Measurements from ENCODE around the gene OOSP3. TPM values are rescaled to one million over a fixed set of nuclear protein-coding genes. Genes with fewer than 3 reads are reported as not detected.

OOSP3 gene
- total RNA-seq, 4 donors from 2014 or later = not detected

DNA sequence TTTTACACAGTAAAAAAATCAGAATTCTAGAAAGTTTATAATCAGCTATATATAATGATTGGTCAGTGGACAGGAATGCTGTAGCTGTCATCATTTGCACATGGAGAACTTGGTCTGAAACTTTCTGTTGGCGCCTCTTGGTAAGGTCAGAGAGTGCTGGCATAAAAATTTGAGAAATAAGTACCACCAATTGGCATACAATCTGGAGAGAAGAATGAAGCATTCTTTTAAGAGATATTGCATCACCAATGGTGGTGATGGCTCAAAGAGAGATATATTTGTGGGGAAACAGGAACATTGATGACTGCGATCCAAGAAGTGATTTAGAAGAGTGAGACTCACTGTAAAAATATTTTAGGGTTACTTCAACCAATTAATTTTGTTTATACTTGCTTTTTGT, 39.9 kb downstream of the OOSP3 start:
- Histone ChIP-seq H3K27ac (no peak overlapping the region), H3K4me3 (no peak overlapping the region), H3K4me1 (no peaks in the 10 kb centered on the region), H3K9me3 (peaks cover 0 to 8% (median 0%) of the 10 kb centered on the region in 3 donors), H3K27me3 (no peaks in the 10 kb centered on the region), H3K36me3 (no peaks in the 10 kb centered on the region)
- in situ Hi-C loops (cut with MboI; ENCODE audit: low sequenced_read_pairs in 4 of 4) = no loop called here
- intact Hi-C loops (cut with DNase I; ENCODE audit: low total_unique reads) = no loop called here
- DNase-seq (no peak), ATAC-seq (no peak)
- TF ChIP-seq, protein P1, sequence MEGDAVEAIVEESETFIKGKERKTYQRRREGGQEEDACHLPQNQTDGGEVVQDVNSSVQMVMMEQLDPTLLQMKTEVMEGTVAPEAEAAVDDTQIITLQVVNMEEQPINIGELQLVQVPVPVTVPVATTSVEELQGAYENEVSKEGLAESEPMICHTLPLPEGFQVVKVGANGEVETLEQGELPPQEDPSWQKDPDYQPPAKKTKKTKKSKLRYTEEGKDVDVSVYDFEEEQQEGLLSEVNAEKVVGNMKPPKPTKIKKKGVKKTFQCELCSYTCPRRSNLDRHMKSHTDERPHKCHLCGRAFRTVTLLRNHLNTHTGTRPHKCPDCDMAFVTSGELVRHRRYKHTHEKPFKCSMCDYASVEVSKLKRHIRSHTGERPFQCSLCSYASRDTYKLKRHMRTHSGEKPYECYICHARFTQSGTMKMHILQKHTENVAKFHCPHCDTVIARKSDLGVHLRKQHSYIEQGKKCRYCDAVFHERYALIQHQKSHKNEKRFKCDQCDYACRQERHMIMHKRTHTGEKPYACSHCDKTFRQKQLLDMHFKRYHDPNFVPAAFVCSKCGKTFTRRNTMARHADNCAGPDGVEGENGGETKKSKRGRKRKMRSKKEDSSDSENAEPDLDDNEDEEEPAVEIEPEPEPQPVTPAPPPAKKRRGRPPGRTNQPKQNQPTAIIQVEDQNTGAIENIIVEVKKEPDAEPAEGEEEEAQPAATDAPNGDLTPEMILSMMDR (IDR thresholded peaks at IDR 0.05 in 4 of 5, conservative IDR thresholded peaks at IDR 0.05 in 1 of 5) = no peak
- TF ChIP-seq POLR2A (IDR thresholded peaks at IDR 0.05) = no peak

DNA sequence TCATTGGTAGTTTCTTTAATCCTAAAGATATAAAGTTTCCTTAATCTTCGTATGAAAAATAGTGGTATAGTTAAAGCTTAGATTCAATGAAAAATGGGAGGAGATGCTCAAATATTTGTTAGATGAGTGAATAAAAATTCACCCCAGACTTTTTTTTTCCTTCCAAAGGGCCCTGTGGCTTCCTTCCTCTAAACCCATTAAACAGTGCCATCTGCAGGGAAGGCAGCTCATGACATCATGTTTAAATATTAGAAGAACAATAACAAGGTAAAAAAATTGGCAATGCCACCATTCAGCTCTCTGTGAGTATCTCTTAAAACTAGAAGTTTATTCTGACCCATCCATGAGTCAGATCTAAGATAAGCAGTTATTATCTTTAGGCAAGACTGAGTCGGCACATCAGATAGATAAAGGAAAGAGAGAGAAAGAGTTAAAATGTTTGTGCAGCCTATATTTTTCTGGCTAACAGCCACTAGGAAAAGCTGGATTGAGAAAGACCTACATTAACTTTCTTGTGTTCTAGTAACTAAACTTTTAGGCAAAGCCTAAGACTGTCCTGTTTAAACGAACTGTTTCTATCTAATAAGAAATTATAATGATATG, 40.5 kb downstream of the OOSP3 start:
- DNase-seq = no peak
- Histone ChIP-seq H3K27me3 (no peaks in the 10 kb centered on the region), H3K27ac (no peak overlapping the region), H3K4me3 (no peak overlapping the region), H3K36me3 (no peaks in the 10 kb centered on the region), H3K9me3 (peaks cover 0 to 14% (median 3%) of the 10 kb centered on the region in 3 donors), H3K4me1 (no peaks in the 10 kb centered on the region)
- intact Hi-C loops (cut with DNase I; ENCODE audit: low total_unique reads) = no loop called here
- TF ChIP-seq, protein P1 (IDR thresholded peaks at IDR 0.05 in 4 of 5, conservative IDR thresholded peaks at IDR 0.05 in 1 of 5) = no peak
- no peak for TF ChIP-seq POLR2A (IDR thresholded peaks at IDR 0.05)
- in situ Hi-C loops (cut with MboI; ENCODE audit: low sequenced_read_pairs in 4 of 4) = no loop called here
- no peak for ATAC-seq

- ATAC-seq = no peak
- Histone ChIP-seq H3K36me3 (no peaks in the 10 kb centered on the region), H3K27me3 (no peaks in the 10 kb centered on the region), H3K27ac (no peak overlapping the region), H3K4me3 (no peak overlapping the region), H3K9me3 (peaks cover 0 to 16% (median 3%) of the 10 kb centered on the region in 3 donors), H3K4me1 (no peaks in the 10 kb centered on the region)
- TF ChIP-seq, protein P1 (IDR thresholded peaks at IDR 0.05 in 4 of 5, conservative IDR thresholded peaks at IDR 0.05 in 1 of 5) = no peak
- TF ChIP-seq POLR2A (IDR thresholded peaks at IDR 0.05) = no peak
- intact Hi-C loops (cut with DNase I; ENCODE audit: low total_unique reads) (no loop called here), in situ Hi-C loops (cut with MboI; ENCODE audit: low sequenced_read_pairs in 4 of 4) (no loop called here)
- DNase-seq = no peak
These were observed 45.2 kb downstream of the OOSP3 start for GRCh38 chr11:59923813-59924212.

GRCh38 chr11:59931688-59932087, 53.1 kb downstream of the OOSP3 start:
- Histone ChIP-seq H3K4me3 (no peak overlapping the region), H3K4me1 (no peaks in the 10 kb centered on the region), H3K9me3 (no peaks in the 10 kb centered on the region), H3K27me3 (no peaks in the 10 kb centered on the region), H3K27ac (no peak overlapping the region), H3K36me3 (no peaks in the 10 kb centered on the region)
- no peak for DNase-seq
- no peak for ATAC-seq
- intact Hi-C loops (cut with DNase I; ENCODE audit: low total_unique reads) (no loop called here), in situ Hi-C loops (cut with MboI; ENCODE audit: low sequenced_read_pairs in 4 of 4) (no loop called here)
- TF ChIP-seq POLR2A (IDR thresholded peaks at IDR 0.05) = no peak

GRCh38 chr11:59938132-59938531, 59.5 kb downstream of the OOSP3 start, which contains the start of gene OOSP1:
OOSP1 (plus strand) TSS chr11:59938432; CDS start chr11:59938455, 23 bp downstream.
- TF ChIP-seq, protein P1 (IDR thresholded peaks at IDR 0.05 in 4 of 5, conservative IDR thresholded peaks at IDR 0.05 in 1 of 5) = no peak
- TF ChIP-seq POLR2A (IDR thresholded peaks at IDR 0.05) = no peak
- H3K9me3 ChIP-seq = no peaks in the 10 kb centered on the region
- H3K27ac ChIP-seq = no peak within 1 kb of the TSS
- no peak within 1 kb of the TSS for H3K4me3 ChIP-seq
- no peaks in the 10 kb centered on the region for H3K4me1 ChIP-seq
- ATAC-seq = no peak
- DNase-seq = no peak
- H3K36me3 ChIP-seq = no peaks in the 10 kb centered on the region
- intact Hi-C loops (cut with DNase I; ENCODE audit: low total_unique reads) = no loop called here
- no peaks in the 10 kb centered on the region for H3K27me3 ChIP-seq
- in situ Hi-C loops (cut with MboI; ENCODE audit: low sequenced_read_pairs in 4 of 4) = no loop called here
